Small intestine (tissue), 7 donors: ENCODE measurements around the gene SLC26A1. TPM values are rescaled to one million over a fixed set of nuclear protein-coding genes. Genes with fewer than 3 reads are reported as not detected.
A peak's percentile ranks its signal among the peaks of the same experiment; 100 is the strongest.

Source experiments
- DNase-seq, 2 donors: peaks; one replicate each; pipeline versions ENCODE4 v3.0.0 to v3.0.0-alpha.2; 2013
- FAIRE-seq: peaks from 2 replicates; lab custom pipeline; 2012; peaks lifted over from hg19 to GRCh38; lab: Jason Lieb, UNC
- H3K27ac ChIP-seq, 3 donors: one replicate each; pipeline ENCODE4 v1.5.1; 2013; ENCODE audit warnings: low read length in 2 of 3, mild to moderate bottlenecking in 2 of 3, control low read depth in 1 of 3, inconsistent platforms in 1 of 3, low read depth in 1 of 3, moderate library complexity in 1 of 3
- H3K27me3 ChIP-seq, 3 donors: one replicate each; pipeline ENCODE4 v1.6.1; 2013; ENCODE audit warnings: low read length in 3 of 3, inconsistent platforms in 1 of 3; ENCODE audit not compliant: control insufficient read depth in 3 of 3, insufficient read depth in 3 of 3
- H3K36me3 ChIP-seq, 3 donors: one replicate each; pipeline ENCODE4 v1.6.1; 2013; ENCODE audit warnings: low read length in 3 of 3, inconsistent platforms in 1 of 3, low read depth in 1 of 3, mild to moderate bottlenecking in 1 of 3, moderate library complexity in 1 of 3; ENCODE audit not compliant: control insufficient read depth in 3 of 3, insufficient read depth in 2 of 3
- H3K4me1 ChIP-seq, 3 donors: one replicate each; pipeline ENCODE4 v1.6.1; 2013; ENCODE audit warnings: low read length in 2 of 3, inconsistent platforms in 1 of 3, low read depth in 1 of 3, mild to moderate bottlenecking in 1 of 3, moderate library complexity in 1 of 3; ENCODE audit not compliant: control insufficient read depth in 3 of 3, insufficient read depth in 2 of 3
- H3K4me3 ChIP-seq, 3 donors: one replicate each; pipeline ENCODE4 v1.5.1; 2013; ENCODE audit warnings: low read length in 3 of 3, control low read depth in 1 of 3, inconsistent platforms in 1 of 3, low read depth in 1 of 3, mild to moderate bottlenecking in 1 of 3, moderate library complexity in 1 of 3
- H3K9me3 ChIP-seq, 2 donors: one replicate each; pipeline ENCODE4 v1.6.1; 2013; ENCODE audit warnings: low read depth in 1 of 2, low read length in 1 of 2; ENCODE audit not compliant: control insufficient read depth in 2 of 2, insufficient read depth in 1 of 2
- WGBS, 3 donors: extraction: QIAGEN DNeasy Blood & Tissue Kit; methylation state at CpG; one replicate each; pipeline ENCODE4 v1.1.7; 2013; 5-methylcytosine and 5-hydroxymethylcytosine counted together
- polyA plus RNA-seq, 4 donors: library from polyadenylated mRNA; stranded (reverse) in 3 of 4; unstranded in 1 of 4; fragments of 200-250 nt in 3 of 4; fragments of 120-200 nt in 1 of 4; gene quantifications; one replicate each; pipeline versions ENCODE4 v1.2.1 to v1.2.3, GENCODE V29; 2013
- donor health status: healthy with polysubstance abuse.
- donor health status: control.
- donor health status: control.
- donor health status: Bipolar disorder and iron deficiency.
- donor health status: healthy.

The SLC26A1 gene
- polyA plus RNA-seq, 4 donors: 0.54 to 8.6 (median 2.7) TPM

- DNase-seq: no peak
Observed at GRCh38 chr4:965048-965765, 28.0 kb downstream of the SLC26A1 start.

GRCh38 chr4:964346-965025 is 28.7 kb downstream of the SLC26A1 start:
- WGBS, 3 donors: 91 to 94% (median 92%) methylated on average over 22 to 23 of the region's 23 CpGs
- Histone ChIP-seq H3K9me3 (no peaks in the 10 kb centered on the region), H3K4me1 (peaks cover 0 to 12% (median 0%) of the 10 kb centered on the region in 3 donors), H3K36me3 (peaks cover 11 to 79% (median 24%) of the 10 kb centered on the region in 3 donors), H3K27me3 (peaks cover 0 to 5% (median 0%) of the 10 kb centered on the region in 3 donors), H3K27ac (no peak overlapping the region), H3K4me3 (no peak overlapping the region)
- no peak for DNase-seq
- FAIRE-seq: no peak

More at GRCh38 chr4:965048-965765, 28.0 kb downstream of the SLC26A1 start:
- Histone ChIP-seq H3K9me3 (no peaks in the 10 kb centered on the region), H3K4me1 (peaks cover 0 to 15% (median 2%) of the 10 kb centered on the region in 3 donors), H3K27me3 (peaks cover 0 to 5% (median 0%) of the 10 kb centered on the region in 3 donors), H3K36me3 (peaks cover 11 to 72% (median 20%) of the 10 kb centered on the region in 3 donors), H3K4me3 (no peak overlapping the region), H3K27ac (no peak overlapping the region)
- no peak for FAIRE-seq
- WGBS, 3 donors: 92 to 93% (median 92%) methylated on average over 24 to 26 of the region's 26 CpGs

- H3K27ac ChIP-seq: no peak overlapping the region
- no peaks in the 10 kb centered on the region for H3K9me3 ChIP-seq
- 82 to 91% (median 90%) methylated on average over 30 to 39 of the region's 39 CpGs for WGBS, 3 donors
- H3K27me3 ChIP-seq: peaks cover 0 to 5% (median 0%) of the 10 kb centered on the region in 3 donors
- H3K4me3 ChIP-seq: no peak overlapping the region
- DNase-seq (peak in 1 of 2 donors; percentile 58), FAIRE-seq (no peak)
- peaks cover 0 to 4% (median 0%) of the 10 kb centered on the region in 3 donors for H3K4me1 ChIP-seq
- H3K36me3 ChIP-seq: peaks cover 11 to 84% (median 27%) of the 10 kb centered on the region in 3 donors
Observed at GRCh38 chr4:963276-964225, 29.7 kb downstream of the SLC26A1 start.

- DNase-seq: no peak
- Histone ChIP-seq H3K9me3 (no peaks in the 10 kb centered on the region), H3K4me1 (no peaks in the 10 kb centered on the region), H3K27me3 (no peaks in the 10 kb centered on the region), H3K36me3 (peaks cover 11 to 93% (median 27%) of the 10 kb centered on the region in 3 donors), H3K27ac (no peak overlapping the region), H3K4me3 (no peak overlapping the region)
- no peak for FAIRE-seq
- 90 to 93% (median 91%) methylated on average over 47 to 54 of the region's 54 CpGs for whole genome bisulfite sequencing, 3 donors
Observed at GRCh38 chr4:962231-963208, 30.7 kb downstream of the SLC26A1 start.

GRCh38 chr4:961351-962230 is 31.6 kb downstream of the SLC26A1 start:
- no peak overlapping the region for H3K27ac ChIP-seq
- 78 to 90% (median 88%) methylated on average over 40 to 52 of the region's 52 CpGs for WGBS, 3 donors
- H3K4me3 ChIP-seq: no peak overlapping the region
- no peaks in the 10 kb centered on the region for H3K4me1 ChIP-seq
- peaks cover 11 to 92% (median 27%) of the 10 kb centered on the region in 3 donors for H3K36me3 ChIP-seq
- no peaks in the 10 kb centered on the region for H3K9me3 ChIP-seq
- DNase-seq (peak in 1 of 2 donors; percentile 38), FAIRE-seq (no peak)
- H3K27me3 ChIP-seq: no peaks in the 10 kb centered on the region

- no peak overlapping the region for H3K27ac ChIP-seq
- no peaks in the 10 kb centered on the region for H3K27me3 ChIP-seq
- no peak for FAIRE-seq
- no peaks in the 10 kb centered on the region for H3K9me3 ChIP-seq
- H3K4me3 ChIP-seq: no peak overlapping the region
- peaks cover 4 to 87% (median 24%) of the 10 kb centered on the region in 3 donors for H3K36me3 ChIP-seq
- no peaks in the 10 kb centered on the region for H3K4me1 ChIP-seq
- WGBS, 3 donors: 92 to 95% (median 94%) methylated on average over 30 to 35 of the region's 35 CpGs
- no peak for DNase-seq
Observed at GRCh38 chr4:960636-961350, 32.4 kb downstream of the SLC26A1 start.
